Heart left ventricle (tissue), 13 donors: ENCODE measurements around the gene MDH1.

Experiments
- POLR2A ChIP-seq, 2 donors: fragments of 450-650 bp; IDR thresholded peaks; one replicate each; pipeline ENCODE4 v1.6.1; 2017; ENCODE audit warnings: antibody characterized with exemption in 2 of 2, mild to moderate bottlenecking in 2 of 2, moderate library complexity in 2 of 2
- TF ChIP-seq, protein P1 (sequence below), 12 donors: fragments of 200-600 bp; sonication (generic) in 4 of 12; IDR thresholded peaks; one replicate each; pipeline versions ENCODE4 v1.5.0 to v1.8.0; 2018 to 2022; ENCODE audit warnings: antibody characterized with exemption in 12 of 12, mild to moderate bottlenecking in 5 of 12
- donor health status: ischemic (EF 13 %, LVEDD 7.1; RV severe dilation, severe dysfunction).
- donor health status: DM: no; HTN: yes; CAD: no.
- donor health status: DM: no; HTN: no; CAD: no.
- donor health status: ischemic (EF 25% LVEDD 6.9; RV normal size, moderate dysfunction).
- donor health status: ischemic (EF 25% LVEDD 5.7; RV mildly dilated, moderate dysfunction).
- donor health status: ischemic (EF 35%, LVEDD 5.7; RV mildly dilated, moderate dysfunction).
- donor health status: nonischemic (EF 11% LVEDD 7.7; RV severe dilation, severe dysfunction).
- donor health status: DM: yes; HTN: yes; CAD: no.
- donor health status: PGD.
- donor health status: ischemic (EF 29% LVEDD 5.4; RV normal size, mild dysfunction).
- donor health status: nonischemic (EF 23%, LVEDD 6.1; RV moderate dilation, normal function).

GRCh38 chr2:63582873-63583272 is 5.9 kb upstream of the MDH1 start:
- TF ChIP-seq, protein P1, sequence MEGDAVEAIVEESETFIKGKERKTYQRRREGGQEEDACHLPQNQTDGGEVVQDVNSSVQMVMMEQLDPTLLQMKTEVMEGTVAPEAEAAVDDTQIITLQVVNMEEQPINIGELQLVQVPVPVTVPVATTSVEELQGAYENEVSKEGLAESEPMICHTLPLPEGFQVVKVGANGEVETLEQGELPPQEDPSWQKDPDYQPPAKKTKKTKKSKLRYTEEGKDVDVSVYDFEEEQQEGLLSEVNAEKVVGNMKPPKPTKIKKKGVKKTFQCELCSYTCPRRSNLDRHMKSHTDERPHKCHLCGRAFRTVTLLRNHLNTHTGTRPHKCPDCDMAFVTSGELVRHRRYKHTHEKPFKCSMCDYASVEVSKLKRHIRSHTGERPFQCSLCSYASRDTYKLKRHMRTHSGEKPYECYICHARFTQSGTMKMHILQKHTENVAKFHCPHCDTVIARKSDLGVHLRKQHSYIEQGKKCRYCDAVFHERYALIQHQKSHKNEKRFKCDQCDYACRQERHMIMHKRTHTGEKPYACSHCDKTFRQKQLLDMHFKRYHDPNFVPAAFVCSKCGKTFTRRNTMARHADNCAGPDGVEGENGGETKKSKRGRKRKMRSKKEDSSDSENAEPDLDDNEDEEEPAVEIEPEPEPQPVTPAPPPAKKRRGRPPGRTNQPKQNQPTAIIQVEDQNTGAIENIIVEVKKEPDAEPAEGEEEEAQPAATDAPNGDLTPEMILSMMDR (IDR thresholded peaks at IDR 0.05): no peak
- no peak for TF ChIP-seq POLR2A (IDR thresholded peaks at IDR 0.05)
